ENCODE data around the gene SAMSN1. TPM values are rescaled to one million over a fixed set of nuclear protein-coding genes. Genes with fewer than 3 reads are reported as not detected.

The SAMSN1 gene
- total and polyA plus RNA-seq, 9 of the 15 experiments (the other 6 are each of a cell fraction or from before 2014, with no cell fraction given), result 101 to 223 (median 159) TPM

- TF ChIP-seq NCOR1 (IDR thresholded peaks at IDR 0.05) (0 out of 2 replicates have a peak, but pooled peaks have one; percentile 22), PKNOX1 (IDR thresholded peaks at IDR 0.05) (no peak), MED1 (CRISPR knock-in tag; IDR thresholded peaks at IDR 0.05; ENCODE audit: borderline replicate concordance) (no peak), MTA3 (IDR thresholded peaks at IDR 0.05; ENCODE audit: borderline replicate concordance) (0 out of 2 replicates have a peak, but pooled peaks have one; percentile 20), TCF7 (IDR thresholded peaks at IDR 0.05; ENCODE audit: borderline replicate concordance) (no peak), YBX1 (IDR thresholded peaks at IDR 0.05) (no peak), SRSF7 (optimal IDR thresholded peaks at IDR 0.05; ENCODE audit: low read depth, low read length) (no peak), ID3 (CRISPR knock-in tag; IDR thresholded peaks at IDR 0.05) (no peak), ID3 (tag; IDR thresholded peaks at IDR 0.05) (no peak), ZNF512 (tag; IDR thresholded peaks at IDR 0.05) (no peak), ARID3B (CRISPR knock-in tag; IDR thresholded peaks at IDR 0.05; ENCODE audit: borderline replicate concordance) (no peak), TFAP4 (CRISPR knock-in tag; IDR thresholded peaks at IDR 0.05; ENCODE audit: borderline replicate concordance) (no peak), TRIM28 (IDR thresholded peaks at IDR 0.05) (no peak), MTA2 (IDR thresholded peaks at IDR 0.05; ENCODE audit: low read depth) (no peak), RBM14 (IDR thresholded peaks at IDR 0.05; ENCODE audit: borderline replicate concordance, insufficient read depth, low read depth, low read length) (no peak), U2AF2 (optimal IDR thresholded peaks at IDR 0.05; ENCODE audit: low read depth, low read length) (no peak), MCM7 (IDR thresholded peaks at IDR 0.05) (no peak), AFF1 (IDR thresholded peaks at IDR 0.05; ENCODE audit: low read depth in 1 of 2, partially characterized antibody in 2 of 2) (no peak), ZNF24 (IDR thresholded peaks at IDR 0.05) (no peak)
These were observed 61.7 kb downstream of the SAMSN1 start (continued) for GRCh38 chr21:14484188-14485009.

Measured in K562 (cell line).